Measurements from ENCODE around the gene SPN.

DNA sequence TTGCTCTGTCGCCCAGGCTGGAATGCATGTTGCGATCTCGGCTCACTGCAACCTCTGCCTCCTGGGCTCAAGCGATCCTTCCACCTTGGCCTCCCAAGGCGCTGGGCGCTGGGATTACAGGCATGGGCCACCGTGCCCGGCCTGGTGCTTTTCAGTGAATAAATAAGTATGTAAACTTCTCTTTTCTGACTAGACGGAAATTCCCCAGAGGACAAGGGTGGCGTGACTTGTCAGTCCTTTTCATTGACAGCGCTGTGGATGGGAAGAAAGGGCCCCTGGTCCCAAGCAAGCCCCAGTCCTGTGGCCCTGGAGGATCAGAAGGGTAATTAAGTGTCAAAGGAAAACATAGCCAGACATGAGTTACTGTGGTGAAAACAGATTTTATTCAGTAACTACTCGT lies 9.6 kb upstream of the SPN start:
- TF ChIP-seq, protein P1, sequence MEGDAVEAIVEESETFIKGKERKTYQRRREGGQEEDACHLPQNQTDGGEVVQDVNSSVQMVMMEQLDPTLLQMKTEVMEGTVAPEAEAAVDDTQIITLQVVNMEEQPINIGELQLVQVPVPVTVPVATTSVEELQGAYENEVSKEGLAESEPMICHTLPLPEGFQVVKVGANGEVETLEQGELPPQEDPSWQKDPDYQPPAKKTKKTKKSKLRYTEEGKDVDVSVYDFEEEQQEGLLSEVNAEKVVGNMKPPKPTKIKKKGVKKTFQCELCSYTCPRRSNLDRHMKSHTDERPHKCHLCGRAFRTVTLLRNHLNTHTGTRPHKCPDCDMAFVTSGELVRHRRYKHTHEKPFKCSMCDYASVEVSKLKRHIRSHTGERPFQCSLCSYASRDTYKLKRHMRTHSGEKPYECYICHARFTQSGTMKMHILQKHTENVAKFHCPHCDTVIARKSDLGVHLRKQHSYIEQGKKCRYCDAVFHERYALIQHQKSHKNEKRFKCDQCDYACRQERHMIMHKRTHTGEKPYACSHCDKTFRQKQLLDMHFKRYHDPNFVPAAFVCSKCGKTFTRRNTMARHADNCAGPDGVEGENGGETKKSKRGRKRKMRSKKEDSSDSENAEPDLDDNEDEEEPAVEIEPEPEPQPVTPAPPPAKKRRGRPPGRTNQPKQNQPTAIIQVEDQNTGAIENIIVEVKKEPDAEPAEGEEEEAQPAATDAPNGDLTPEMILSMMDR (IDR thresholded peaks at IDR 0.05; ENCODE audit: insufficient read depth, low read length): no peak
- TF ChIP-seq POLR2AphosphoS5 (IDR thresholded peaks at IDR 0.05; ENCODE audit: low read depth): 0 out of 2 replicates have a peak, but pooled peaks have one; percentile 34
